ENCODE results near the gene ZNF691. TPM values are rescaled to one million over a fixed set of nuclear protein-coding genes. Genes with fewer than 3 reads are reported as not detected.

Gene ZNF691
- total RNA-seq, 4 donors from 2014 or later = 7.1 to 25.5 (median 9.8) TPM

GRCh38 chr1:42830631-42831030 lies 15.8 kb upstream of the ZNF691 start:
- in situ Hi-C loops (cut with MboI; ENCODE audit: low sequenced_read_pairs in 4 of 4) = no loop called here
- no peaks in the 10 kb centered on the region for H3K9me3 ChIP-seq
- no peaks in the 10 kb centered on the region for H3K4me1 ChIP-seq
- peaks cover 0 to 7% of the 10 kb centered on the region in 2 donors for H3K36me3 ChIP-seq
- no peak for DNase-seq
- TF ChIP-seq CTCF (IDR thresholded peaks at IDR 0.05 in 4 of 5, conservative IDR thresholded peaks at IDR 0.05 in 1 of 5) (no peak), POLR2A (IDR thresholded peaks at IDR 0.05) (no peak)
- intact Hi-C loops (cut with DNase I; ENCODE audit: low total_unique reads) = no loop called here
- no peaks in the 10 kb centered on the region for H3K27me3 ChIP-seq
- no peak for ATAC-seq
- no peak overlapping the region for H3K27ac ChIP-seq
- H3K4me3 ChIP-seq = no peak overlapping the region

- no peaks in the 10 kb centered on the region for H3K4me1 ChIP-seq
- H3K27me3 ChIP-seq = no peaks in the 10 kb centered on the region
- DNase-seq (no peak), ATAC-seq (no peak)
- intact Hi-C loops (cut with DNase I; ENCODE audit: low total_unique reads) = no loop called here
- H3K9me3 ChIP-seq = no peaks in the 10 kb centered on the region
- TF ChIP-seq CTCF (IDR thresholded peaks at IDR 0.05 in 4 of 5, conservative IDR thresholded peaks at IDR 0.05 in 1 of 5) (no peak), POLR2A (IDR thresholded peaks at IDR 0.05) (no peak)
- no peak overlapping the region for H3K4me3 ChIP-seq
- H3K27ac ChIP-seq = no peak overlapping the region
- H3K36me3 ChIP-seq = peaks cover 0 to 7% of the 10 kb centered on the region in 2 donors
- in situ Hi-C loops (cut with MboI; ENCODE audit: low sequenced_read_pairs in 4 of 4) = no loop called here
Measured at GRCh38 chr1:42831273-42831672, 15.1 kb upstream of the ZNF691 start.

- DNase-seq = no peak
- ATAC-seq = no peak
- Histone ChIP-seq H3K4me3 (no peak overlapping the region), H3K4me1 (no peaks in the 10 kb centered on the region), H3K27me3 (no peaks in the 10 kb centered on the region), H3K36me3 (peaks cover 0 to 13% of the 10 kb centered on the region in 2 donors), H3K9me3 (no peaks in the 10 kb centered on the region), H3K27ac (no peak overlapping the region)
- TF ChIP-seq CTCF (IDR thresholded peaks at IDR 0.05 in 4 of 5, conservative IDR thresholded peaks at IDR 0.05 in 1 of 5) = no peak
- TF ChIP-seq POLR2A (IDR thresholded peaks at IDR 0.05) = no peak
- in situ Hi-C loops (cut with MboI; ENCODE audit: low sequenced_read_pairs in 4 of 4) = no loop called here
- intact Hi-C loops (cut with DNase I; ENCODE audit: low total_unique reads) = no loop called here
Measured at GRCh38 chr1:42832641-42833240, 13.7 kb upstream of the ZNF691 start.

GRCh38 chr1:42833981-42834380 lies 12.4 kb upstream of the ZNF691 start:
- Histone ChIP-seq H3K4me1 (no peaks in the 10 kb centered on the region), H3K4me3 (no peak overlapping the region), H3K36me3 (peaks cover 0 to 13% of the 10 kb centered on the region in 2 donors), H3K27me3 (no peaks in the 10 kb centered on the region), H3K9me3 (no peaks in the 10 kb centered on the region), H3K27ac (no peak overlapping the region)
- ATAC-seq (no peak), DNase-seq (no peak)
- intact Hi-C loops (cut with DNase I; ENCODE audit: low total_unique reads) (no loop called here), in situ Hi-C loops (cut with MboI; ENCODE audit: low sequenced_read_pairs in 4 of 4) (no loop called here)
- TF ChIP-seq CTCF (IDR thresholded peaks at IDR 0.05 in 4 of 5, conservative IDR thresholded peaks at IDR 0.05 in 1 of 5) = no peak
- TF ChIP-seq POLR2A (IDR thresholded peaks at IDR 0.05) = no peak

GRCh38 chr1:42834803-42835202 lies 11.6 kb upstream of the ZNF691 start:
- H3K36me3 ChIP-seq = peaks cover 0 to 13% of the 10 kb centered on the region in 2 donors
- no peak for DNase-seq
- H3K9me3 ChIP-seq = no peaks in the 10 kb centered on the region
- intact Hi-C loops (cut with DNase I; ENCODE audit: low total_unique reads) = no loop called here
- no peaks in the 10 kb centered on the region for H3K27me3 ChIP-seq
- no peak overlapping the region for H3K4me3 ChIP-seq
- TF ChIP-seq POLR2A (IDR thresholded peaks at IDR 0.05) (no peak), CTCF (IDR thresholded peaks at IDR 0.05 in 4 of 5, conservative IDR thresholded peaks at IDR 0.05 in 1 of 5) (no peak)
- no peak overlapping the region for H3K27ac ChIP-seq
- no peaks in the 10 kb centered on the region for H3K4me1 ChIP-seq
- ATAC-seq = no peak
- in situ Hi-C loops (cut with MboI; ENCODE audit: low sequenced_read_pairs in 4 of 4) = no loop called here

Data from gastrocnemius medialis (tissue), 4 donors.